HG02571 (cell line): Measurements from ENCODE around the gene SNAI1.
A peak's percentile ranks its signal among the peaks of the same experiment; 100 is the strongest.
"Not testable (repeated sequence)": the region's sequence is repeated elsewhere in the genome, so short reads cannot be mapped to it uniquely, and the experiment has no call there.

Experiments used
- ATAC-seq: cut with Tn5 transposase; IDR thresholded peaks from one replicate; pipeline ENCODE4 v1.9.1; 2021; ENCODE audit warnings: mild to moderate bottlenecking, moderate library complexity; ENCODE audit not compliant: unreplicated experiment

The SNAI1 gene

GRCh38 chr20:49982346-49983122 lies at the start of gene SNAI1:
Gene SNAI1, plus strand, starts transcription at chr20:49982980. Its CDS starts 80 bp downstream, at chr20:49983060.
- ATAC-seq: peak; percentile 60

GRCh38 chr20:49935746-49936152 lies 47.0 kb upstream of the SNAI1 start:
- peak; percentile 2 for ATAC-seq

- peak; percentile 63 for ATAC-seq
Observed at GRCh38 chr20:49936153-49937026, 46.4 kb upstream of the SNAI1 start, which contains the start of gene RNF114. Gene RNF114, plus strand, starts transcription at chr20:49936397. Its CDS starts 16 bp downstream, at chr20:49936413.

GRCh38 chr20:49937027-49937929 lies 45.5 kb upstream of the SNAI1 start:
- ATAC-seq: peak; percentile 18

GRCh38 chr20:49938173-49939163 lies 44.3 kb upstream of the SNAI1 start:
- ATAC-seq: no peak

GRCh38 chr20:49941456-49941855 lies 41.3 kb upstream of the SNAI1 start:
- no peak for ATAC-seq

- ATAC-seq: no peak
Observed at GRCh38 chr20:49942303-49942702, 40.5 kb upstream of the SNAI1 start.

GRCh38 chr20:49942942-49943341 lies 39.8 kb upstream of the SNAI1 start:
- no peak for ATAC-seq

GRCh38 chr20:49945306-49945700 lies 37.5 kb upstream of the SNAI1 start:
- no peak for ATAC-seq

- ATAC-seq: no peak
Observed at GRCh38 chr20:49945701-49946477, 36.9 kb upstream of the SNAI1 start.

- ATAC-seq: no peak
Observed at GRCh38 chr20:49948178-49948577, 34.6 kb upstream of the SNAI1 start.

GRCh38 chr20:49948809-49949507 lies 33.8 kb upstream of the SNAI1 start:
- no peak for ATAC-seq

- no peak for ATAC-seq
Observed at GRCh38 chr20:49951151-49951550, 31.6 kb upstream of the SNAI1 start.

GRCh38 chr20:49955167-49955566 lies 27.6 kb upstream of the SNAI1 start:
- ATAC-seq: no peak

GRCh38 chr20:49955830-49956396 lies 26.9 kb upstream of the SNAI1 start:
- ATAC-seq: not testable (repeated sequence)

GRCh38 chr20:49956689-49957088 lies 26.1 kb upstream of the SNAI1 start:
- ATAC-seq: no peak

- not testable (repeated sequence) for ATAC-seq
Observed at GRCh38 chr20:49957089-49957938, 25.5 kb upstream of the SNAI1 start.
